GM10847 (cell line): Measurements from ENCODE around the gene KRABD2.

Experiments
- POLR2A ChIP-seq: IDR thresholded peaks from 2 replicates; pipeline ENCODE4 v1.6.1; 2011; ENCODE audit not compliant: insufficient read length; ENCODE audit errors: extremely low read depth

Gene KRABD2

GRCh38 chr17:8345951-8346665 lies 30.4 kb downstream of the KRABD2 start:
- no peak for TF ChIP-seq POLR2A

- no peak for TF ChIP-seq POLR2A
Observed at GRCh38 chr17:8345052-8345690, 31.3 kb downstream of the KRABD2 start.

DNA sequence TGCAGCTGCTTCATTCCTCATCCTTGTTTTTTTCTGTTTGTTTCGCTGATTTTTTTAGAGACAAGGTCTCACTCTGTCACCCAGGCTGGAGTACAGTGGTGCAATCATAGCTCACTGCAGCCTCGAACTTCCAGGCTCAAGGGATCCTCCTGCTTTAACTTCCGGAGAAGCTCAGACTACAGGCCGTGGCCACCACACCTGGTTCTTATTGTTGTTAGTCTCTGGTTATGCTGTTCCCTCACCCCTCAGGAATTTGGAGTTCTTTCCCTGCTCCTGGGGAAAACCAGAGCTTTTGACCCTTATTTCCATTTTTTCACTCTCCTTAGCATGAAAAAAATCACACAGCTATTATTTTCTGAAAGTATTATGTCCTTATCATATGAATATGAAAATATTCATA lies 35.0 kb downstream of the KRABD2 start:
- TF ChIP-seq POLR2A, result no peak

- TF ChIP-seq POLR2A, result no peak
Observed at GRCh38 chr17:8339540-8339939, 37.0 kb downstream of the KRABD2 start, which contains the start of gene ODF4. Gene ODF4 (plus strand): TSS chr17:8339840. CDS start chr17:8340052, 212 bp downstream.

DNA sequence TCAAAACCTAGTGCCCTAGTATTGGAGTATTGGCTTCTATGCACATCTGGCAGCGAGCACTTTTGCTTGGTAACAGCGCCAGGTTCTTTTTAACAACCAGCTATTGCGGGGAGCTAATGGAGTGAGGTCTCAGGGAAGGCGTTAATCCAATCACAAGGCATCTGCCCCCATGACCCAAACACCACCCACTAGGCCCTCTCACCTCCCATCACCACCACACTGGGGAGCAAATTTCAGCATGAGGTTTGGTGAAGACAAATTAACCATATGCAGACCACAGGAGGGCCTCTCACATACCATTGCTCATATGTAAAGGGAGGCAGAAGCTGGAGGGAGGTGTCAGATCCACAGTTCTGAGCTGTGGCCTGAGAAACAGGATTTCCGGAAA lies 37.8 kb downstream of the KRABD2 start:
- TF ChIP-seq POLR2A, result no peak

DNA sequence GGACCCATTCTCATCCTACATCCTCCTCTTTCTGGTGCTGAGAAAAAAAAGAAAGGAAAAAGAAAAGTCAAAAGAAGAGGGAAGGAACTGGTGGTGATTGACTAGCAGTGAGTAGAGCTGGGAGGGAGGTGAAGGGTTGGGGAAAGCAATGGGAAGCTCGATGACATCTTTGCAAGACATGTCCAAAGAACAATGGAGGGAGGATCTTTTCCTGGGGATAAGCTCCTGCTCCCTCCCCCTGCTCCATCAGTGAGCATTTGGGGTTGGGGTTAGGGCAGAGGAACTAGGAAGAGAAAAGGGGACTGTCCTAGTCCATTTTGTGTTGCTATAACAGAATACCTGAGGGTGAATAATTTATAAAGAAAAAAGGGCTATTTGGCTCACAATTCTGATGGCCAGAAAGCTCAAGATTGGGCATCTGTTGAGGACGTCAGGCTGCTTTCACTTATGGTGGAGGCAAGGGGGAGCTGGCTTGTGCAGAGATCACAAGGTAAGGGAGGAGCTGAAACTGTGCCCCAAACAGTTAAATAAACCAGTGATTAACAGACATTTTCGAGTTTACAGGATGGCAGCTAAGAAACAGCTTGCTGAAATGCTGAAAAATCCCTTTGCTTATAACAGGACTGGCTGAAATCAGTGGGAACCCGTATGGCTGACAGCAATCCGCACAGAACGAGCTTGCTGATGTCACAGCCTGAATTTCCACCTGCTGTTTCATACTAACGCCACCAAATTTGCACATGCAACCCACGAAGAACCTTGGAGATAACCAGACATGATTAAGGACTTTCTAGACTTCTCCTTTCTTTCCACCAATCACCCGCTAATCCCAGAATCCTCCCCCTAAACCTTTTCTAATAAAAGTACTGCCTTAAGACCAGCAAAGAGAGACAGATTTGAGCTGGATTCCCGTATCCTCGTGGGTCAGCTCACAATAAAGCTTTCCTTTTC lies 38.4 kb downstream of the KRABD2 start:
- no peak for TF ChIP-seq POLR2A

- TF ChIP-seq POLR2A, result no peak
Observed at GRCh38 chr17:8333281-8333680, 43.2 kb downstream of the KRABD2 start.

DNA sequence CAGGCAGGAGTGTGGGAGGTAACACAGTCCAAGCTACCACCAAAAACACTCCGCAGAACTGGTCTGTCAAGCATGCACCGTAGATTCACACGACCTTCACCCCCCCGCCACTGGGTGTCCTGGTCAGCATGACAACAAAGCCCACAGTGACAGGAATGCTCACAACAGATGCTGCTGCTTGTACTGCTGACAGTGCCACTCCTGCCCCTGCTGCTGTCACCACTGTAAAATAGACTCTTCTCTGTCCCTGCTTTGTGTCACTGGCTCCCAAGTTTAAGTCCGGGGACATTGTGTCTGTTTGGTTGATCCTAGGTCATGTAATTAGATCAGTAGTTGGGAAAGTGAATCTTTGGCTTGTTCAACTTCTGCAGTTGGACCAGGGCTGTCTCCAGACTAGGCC lies 43.8 kb downstream of the KRABD2 start:
- no peak for TF ChIP-seq POLR2A

- TF ChIP-seq POLR2A, result no peak
Observed at GRCh38 chr17:8332128-8332527, 44.4 kb downstream of the KRABD2 start.

- TF ChIP-seq POLR2A, result no peak
Observed at GRCh38 chr17:8327303-8327649, 49.2 kb downstream of the KRABD2 start.
